ENCODE measurements around the gene FOXP3.

The FOXP3 gene

DNA sequence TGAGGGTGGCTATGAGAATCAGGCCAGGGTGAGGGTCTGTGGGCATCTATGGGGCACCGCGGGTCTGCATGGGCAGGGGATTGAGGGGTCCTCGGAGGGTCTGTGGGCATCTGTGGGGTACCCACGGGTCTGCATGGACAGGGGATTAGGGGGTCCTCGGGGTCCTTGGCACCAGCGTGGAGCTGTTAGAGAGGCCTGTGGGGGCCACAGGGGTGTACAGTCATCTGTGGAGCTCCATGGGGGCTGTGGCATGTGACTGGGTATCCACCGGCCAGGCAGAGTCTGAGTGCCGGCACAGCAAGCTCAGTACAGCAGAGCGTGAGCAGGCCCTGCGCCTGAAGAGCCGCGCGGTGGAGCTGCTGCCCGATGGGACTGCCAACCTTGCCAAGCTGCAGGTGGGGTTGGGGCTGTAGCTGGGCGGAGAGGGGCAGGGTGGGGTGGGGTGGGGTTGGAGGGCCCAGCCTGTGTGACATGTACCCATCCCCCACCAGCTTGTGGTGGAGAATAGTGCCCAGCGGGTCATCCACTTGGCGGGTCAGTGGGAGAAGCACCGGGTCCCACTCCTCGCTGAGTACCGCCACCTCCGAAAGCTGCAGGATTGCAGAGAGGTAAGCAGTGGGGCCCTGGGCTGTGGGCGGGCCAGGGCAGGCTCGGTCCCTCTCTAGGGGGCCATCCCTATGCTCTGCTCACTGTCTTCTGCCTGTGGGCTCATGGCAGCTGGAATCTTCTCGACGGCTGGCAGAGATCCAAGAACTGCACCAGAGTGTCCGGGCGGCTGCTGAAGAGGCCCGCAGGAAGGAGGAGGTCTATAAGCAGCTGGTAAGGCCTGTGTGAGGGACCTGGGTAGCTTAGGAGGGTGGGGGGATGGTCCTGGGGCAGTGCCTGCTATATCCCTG lies 16.3 kb downstream of the FOXP3 start:
- DNase-seq = no peak

DNA sequence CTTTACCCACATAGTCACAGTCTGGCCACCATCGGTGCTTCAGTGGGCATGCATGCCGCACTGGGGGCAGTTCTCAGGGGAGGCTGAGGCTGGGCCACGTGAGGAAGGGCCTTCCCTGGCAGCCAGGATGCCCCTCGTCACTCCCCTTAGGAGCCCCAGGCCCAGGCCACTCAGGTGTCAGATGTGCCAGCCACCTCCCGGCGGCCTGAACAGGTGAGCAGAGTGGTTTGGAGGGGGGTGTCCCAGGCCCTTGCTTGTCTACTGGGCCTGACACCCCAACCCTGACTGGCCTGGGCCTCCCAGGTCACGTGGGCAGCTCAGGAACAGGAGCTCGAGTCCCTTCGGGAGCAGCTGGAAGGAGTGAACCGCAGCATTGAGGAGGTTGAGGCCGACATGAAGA lies 17.2 kb downstream of the FOXP3 start:
- DNase-seq = no peak

DNA sequence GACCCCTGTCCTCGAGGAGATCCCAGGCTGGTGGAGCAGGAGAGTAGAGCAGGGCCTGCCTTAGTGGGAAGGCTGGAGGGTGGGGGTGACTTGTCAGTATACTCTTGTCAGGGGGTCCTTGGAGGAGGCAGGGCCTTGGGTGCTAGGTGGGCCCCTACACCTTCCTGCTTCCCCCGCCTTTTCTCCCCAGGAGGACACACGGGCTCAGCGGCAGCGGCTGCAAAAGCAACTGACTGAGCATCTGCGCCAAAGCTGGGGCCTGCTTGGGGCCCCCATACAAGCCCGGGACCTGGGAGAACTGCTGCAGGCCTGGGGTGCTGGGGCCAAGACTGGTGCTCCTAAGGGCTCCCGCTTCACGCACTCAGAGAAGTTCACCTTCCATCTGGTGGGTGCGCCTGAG lies 18.0 kb downstream of the FOXP3 start:
- DNase-seq = no peak

DNA sequence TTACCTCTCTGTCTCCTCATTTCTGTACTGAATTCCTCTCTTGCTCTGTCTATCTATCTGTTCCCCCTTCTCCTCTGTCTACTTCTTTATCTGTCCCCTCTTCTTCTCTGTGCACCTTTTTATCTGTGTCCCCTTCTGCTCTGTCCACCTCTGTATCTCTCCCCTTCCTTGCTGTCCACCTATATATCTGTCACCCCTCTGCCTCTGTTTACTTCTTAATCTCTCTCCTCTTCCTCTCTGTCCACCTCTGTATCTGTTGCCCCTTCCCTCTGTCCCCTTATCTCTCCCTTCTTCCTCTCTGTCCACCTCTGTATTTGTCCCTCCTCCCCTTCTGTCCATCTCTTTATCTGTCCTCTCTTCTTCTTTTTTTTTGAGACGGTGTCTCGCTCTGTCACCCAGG lies 20.3 kb downstream of the FOXP3 start:
- DNase-seq = no peak

DNA sequence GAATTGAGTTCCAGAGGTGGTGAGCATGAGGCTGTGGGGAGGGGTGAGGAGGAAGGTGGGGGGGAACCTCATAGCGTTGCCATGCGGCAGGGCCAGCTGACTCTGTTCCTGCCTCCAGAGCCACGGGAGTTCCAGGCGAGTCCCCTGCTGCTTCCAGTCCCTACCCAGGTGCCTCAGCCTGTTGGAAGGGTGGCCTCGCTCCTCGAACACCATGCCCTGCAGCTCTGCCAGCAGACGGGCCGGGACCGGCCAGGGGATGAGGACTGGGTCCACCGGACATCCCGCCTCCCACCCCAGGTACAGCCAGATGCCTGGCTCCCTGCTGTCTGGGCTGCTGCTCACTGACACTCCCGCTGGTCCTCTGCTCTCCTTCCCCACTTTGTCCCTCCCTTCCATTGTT lies 21.3 kb downstream of the FOXP3 start:
- DNase-seq = no peak

DNA sequence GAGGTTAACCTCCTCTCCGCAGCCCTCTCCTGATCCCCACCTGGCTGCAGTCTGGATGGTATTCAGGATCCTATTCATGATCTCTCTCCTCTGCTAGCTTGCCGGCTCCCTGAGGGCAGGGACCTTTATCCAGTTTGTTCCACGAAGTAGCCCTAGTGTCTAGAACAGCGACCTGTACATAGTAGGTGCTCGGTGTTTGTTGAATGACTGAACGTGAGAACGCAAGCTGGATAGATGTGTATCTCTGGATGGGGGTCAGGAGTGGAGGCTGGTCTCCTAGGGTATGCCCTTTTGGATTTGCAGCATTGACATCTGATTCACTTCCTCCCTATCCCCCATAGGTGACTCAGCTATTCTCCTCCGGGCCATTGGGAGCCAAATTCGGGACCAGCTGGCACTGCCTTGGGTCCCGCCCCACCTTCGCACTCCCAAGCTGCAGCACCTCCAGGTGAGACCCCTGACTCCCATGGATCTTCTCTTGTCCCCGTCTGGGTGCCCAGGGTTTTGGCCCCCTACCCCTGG lies 21.9 kb downstream of the FOXP3 start:
- no peak for DNase-seq

DNA sequence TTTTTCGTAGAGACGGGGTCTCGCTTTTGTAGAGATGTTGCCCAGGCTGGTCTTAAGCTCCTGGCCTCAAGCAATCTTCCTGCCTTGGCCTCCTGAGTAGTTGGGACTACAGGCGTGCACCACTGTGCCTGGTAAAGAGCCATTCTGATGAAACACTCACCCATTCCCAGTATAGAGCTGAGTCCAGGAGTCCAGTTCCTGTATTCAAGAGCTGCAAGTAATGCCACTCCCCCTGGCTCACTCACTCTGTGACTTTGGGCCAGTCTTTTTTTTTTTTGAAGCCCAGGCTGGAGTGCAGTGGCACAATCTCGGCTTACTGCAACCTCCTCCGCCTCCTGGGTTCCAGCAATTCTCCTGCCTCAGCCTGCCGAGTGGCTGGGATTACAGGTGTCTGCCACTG lies 25.8 kb downstream of the FOXP3 start:
- no peak for DNase-seq

DNA sequence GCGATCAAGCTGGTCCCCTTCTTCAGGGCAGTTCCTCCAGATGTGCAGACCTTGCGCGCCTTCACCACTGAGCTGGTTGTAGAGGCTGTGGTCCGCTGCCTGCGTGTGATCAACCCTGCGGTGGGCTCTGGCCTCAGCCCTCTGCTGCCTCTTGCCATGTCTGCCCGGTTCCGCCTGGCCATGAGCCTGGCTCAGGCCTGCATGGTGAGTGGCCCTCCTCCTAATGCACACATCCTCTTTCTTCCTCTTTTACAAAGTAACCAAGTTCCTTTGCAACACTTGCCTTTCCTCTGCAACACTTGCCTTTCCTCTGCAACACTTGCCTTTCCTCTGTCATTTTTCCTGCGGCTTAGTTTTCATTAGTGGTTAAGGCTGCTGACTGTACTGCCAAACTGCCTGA lies 27.4 kb downstream of the FOXP3 start:
- DNase-seq = no peak

DNA sequence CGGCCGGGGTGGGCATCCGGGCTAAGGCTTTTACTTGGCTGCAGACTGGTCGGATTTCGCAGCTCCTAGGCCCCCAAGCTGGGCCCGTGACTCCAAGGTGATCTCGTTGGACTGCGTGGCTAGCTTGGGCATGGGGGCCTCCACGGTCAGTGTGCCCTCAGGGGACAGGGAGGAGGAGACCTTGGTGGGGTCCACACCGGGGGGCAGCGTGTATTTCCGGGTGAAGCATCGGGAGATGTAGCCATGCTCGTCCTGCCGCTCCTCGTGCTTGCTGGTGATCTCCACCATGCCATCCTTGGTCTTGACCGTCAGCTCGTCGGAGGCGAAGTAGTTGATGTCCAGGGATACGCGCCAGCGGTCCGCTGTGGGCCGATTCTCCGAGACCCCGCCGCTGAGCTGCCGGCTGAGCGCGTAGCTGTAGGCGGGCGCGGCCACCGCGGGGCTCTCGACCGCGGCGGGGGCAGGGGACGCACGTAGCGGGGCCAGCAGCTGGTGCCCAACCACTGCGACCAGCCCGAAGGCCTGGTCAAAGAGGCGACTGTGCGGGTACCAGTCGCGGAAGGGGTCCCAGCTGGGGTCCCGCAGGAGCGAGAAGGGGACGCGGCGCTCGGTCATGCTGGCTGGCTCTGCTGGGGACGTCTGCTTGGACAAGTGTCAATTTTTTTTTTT lies 30.5 kb downstream of the FOXP3 start:
- DNase-seq = no peak

DNA sequence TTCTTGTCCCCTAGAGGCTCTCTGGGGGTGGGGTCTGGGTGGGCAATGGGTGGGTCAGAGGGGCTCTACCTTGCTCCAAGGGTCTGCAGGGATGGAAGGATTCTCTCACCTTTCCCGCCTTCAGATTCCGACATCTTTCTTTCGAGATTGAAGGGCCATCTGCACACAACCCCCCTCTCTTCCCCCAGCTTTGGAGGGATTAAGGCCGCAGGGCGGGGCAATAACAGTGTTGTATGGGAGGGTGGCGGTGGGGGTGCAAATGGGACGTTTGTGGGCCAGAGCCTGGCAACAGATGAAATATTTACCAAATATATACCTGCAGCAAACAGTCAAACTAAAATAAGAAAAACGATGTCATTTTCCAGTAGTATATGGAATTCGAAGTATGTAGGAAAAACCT lies 31.3 kb downstream of the FOXP3 start, which contains the start of gene CACNA1F:
CACNA1F (minus strand) TSS at position 165 of the 400 bp plus-strand sequence; CDS start at position 134, 31 bp downstream.
- no peak for DNase-seq

DNA sequence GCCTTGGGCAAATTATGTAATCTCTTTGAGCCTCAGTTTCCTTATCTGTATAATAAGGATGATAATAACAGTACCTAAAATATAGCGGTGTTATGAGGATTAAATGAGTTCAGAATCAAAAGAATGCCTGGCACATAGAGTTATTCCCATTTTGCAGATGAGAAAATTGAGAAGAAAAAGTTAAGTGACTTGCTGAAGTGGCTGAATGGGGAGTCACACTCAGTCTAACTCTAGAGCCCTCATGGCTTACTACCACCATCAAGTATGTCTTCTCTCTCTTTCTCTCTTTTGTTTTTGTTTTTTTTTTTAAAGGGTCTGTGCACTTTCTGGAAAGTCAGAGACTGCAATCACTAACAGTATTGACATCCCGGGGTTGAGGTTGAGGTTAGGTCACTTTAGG lies 32.0 kb downstream of the FOXP3 start:
- DNase-seq = no peak

DNA sequence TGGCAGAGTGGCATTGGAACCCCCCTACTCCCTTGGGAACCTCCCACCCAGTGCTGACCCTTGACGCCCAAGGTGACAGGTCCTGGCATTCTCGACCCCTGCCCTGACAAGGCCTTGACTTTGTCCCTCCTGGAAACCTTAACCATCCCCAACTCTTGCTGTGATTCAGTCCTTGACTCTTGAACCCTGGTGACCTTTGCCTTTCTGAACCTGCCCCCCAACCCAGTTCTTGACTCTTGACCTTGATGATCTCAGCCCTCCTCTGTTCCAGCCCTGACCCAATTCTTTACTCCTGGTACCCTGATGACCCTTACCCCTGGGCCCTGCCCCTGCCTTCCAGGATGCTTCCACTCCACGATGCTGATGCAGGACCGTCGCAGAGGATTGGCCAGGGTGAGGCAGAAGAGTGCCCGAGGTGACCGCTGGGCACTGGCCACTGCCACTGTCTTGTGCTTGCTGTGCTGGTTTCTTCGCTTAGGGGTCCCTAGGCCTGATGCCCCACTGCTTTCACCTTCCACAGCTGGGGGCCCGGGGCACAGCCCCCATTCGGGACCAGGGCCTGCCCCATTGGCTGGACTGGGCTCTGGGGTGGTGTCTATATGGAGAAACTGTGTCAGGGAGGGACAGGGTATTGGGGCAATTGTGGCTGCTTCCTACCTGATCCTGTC lies 33.0 kb downstream of the FOXP3 start:
- DNase-seq = no peak

DNA sequence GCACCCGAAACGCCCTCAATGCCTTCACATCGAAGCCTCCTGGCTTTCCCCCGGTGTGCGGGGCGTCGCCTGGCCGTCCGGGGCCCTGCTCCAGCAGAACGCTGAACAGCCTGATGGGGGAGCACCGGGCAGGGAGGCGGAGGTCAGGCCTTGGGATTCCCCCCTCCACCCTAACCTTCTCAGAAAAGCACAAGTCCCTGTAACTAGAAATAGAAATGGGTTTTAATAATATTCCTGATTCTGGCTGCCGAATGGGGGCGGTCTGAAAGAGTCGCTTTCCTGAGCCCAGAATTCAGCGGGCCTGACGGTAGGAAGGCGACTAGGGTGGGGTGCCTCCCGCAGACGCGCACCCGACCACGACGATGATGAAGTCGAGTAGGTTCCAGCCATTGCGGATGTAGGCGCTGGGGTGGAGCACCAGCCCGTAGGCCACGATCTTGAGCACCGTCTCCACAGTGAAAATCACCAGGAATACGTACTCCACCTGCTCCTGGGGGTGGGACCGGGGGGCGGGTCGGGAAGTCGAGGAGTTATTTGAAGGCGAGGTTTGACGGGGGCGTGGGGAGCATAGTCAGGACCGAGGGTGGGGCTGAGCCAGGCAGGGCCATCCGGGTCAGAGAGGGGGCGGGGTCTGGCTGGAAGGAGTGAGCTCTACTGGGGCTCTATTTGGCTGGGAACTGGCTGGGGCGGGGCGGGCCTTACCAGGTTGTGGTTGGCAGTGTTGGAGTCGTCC lies 33.8 kb downstream of the FOXP3 start:
- no peak for DNase-seq

DNA sequence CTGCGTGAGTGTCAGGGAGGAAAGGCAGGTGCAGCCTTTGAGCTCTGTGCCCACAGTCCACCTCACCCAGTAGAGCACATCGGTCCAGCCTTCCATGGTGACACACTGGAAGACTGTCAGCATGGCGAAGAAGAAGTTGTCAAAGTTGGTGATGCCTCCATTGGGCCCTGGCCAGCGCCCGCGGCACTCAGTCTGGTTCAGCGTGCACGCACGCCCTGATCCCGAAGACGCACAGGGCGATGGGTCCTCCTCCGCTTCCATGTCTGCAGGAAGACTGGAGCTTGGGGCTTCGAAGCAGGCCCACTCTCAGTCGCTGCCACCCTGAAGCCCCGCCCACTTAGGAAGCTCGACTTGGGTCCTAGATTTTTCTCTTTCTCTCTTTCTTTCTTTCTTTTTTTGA lies 36.3 kb downstream of the FOXP3 start:
- no peak for DNase-seq

DNA sequence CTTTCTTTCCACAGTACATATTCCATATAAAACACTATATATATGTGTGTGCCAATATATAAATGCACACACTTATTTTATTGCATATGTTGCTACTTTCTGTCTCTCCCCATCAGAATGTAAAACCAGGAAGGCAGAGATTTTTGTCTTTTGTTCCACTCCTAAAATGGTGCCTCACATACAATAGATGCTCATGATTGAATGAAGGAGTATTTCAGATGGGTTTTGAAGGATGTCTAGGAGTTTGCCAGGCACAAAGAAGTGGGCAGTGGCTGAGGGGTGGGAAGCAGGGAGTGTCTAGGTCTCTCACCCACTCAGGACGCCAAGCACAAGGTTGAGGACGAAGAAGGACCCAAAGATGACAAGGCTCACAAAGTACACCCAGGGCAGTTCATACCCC lies 36.8 kb downstream of the FOXP3 start:
- no peak for DNase-seq

DNA sequence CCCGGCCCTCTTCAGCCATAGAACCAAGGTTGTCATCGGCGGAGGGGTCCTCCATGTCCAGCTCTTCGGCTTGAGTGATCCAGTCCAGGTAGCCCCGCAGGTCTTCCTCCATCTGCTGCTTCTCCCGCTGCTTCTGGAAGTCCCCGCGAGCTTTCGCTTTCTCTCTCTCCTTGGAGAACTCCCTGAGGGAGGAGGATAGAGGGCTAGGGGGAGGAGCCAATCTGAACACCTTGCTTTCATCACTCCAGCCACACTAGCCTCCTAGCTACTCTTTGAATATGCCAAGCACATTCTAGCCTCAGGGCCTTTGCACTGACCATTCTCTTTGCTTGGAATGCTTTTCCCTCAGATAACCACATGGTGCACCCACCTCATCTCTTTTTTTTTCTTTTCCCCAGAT lies 37.6 kb downstream of the FOXP3 start:
- no peak for DNase-seq

DNA sequence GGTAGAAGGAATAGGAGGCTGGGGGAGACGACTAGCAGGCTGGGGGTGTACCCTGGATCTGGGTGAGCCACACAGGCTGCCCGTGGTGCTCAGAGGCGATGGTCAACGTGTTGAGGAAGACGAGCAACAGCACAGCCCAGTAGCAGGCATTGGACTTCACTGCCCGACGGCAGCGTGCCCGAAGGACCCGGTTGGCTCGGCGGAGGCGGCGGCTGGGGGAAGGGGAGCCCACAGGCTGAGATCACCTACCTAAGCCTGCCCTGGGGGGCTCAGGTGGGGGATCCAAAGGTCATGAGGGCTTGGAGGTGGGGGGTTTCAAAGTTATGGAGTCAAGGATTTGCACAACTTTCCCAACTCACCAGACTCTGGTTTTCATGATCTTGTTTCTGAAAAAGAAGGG lies 38.7 kb downstream of the FOXP3 start:
- no peak for DNase-seq

DNA sequence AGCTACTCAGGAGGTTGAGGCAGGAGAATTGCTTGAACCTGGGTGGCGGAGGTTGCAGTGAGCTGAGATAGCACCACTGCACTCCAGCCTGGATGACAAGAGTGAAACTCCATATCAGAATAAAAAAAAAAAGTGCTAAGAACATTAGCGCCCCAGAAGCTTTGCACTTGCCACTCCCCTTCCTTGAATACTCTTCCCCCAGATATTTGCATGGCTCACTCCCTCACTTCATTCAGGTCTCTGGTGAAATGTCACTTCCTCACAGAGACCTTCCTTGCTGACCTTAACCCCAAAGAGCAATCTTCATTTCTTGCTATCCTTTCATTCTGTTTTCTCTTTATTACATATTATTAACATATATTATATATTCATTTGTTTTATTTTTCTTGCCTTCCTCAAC lies 42.6 kb downstream of the FOXP3 start:
- DNase-seq = no peak

DNA sequence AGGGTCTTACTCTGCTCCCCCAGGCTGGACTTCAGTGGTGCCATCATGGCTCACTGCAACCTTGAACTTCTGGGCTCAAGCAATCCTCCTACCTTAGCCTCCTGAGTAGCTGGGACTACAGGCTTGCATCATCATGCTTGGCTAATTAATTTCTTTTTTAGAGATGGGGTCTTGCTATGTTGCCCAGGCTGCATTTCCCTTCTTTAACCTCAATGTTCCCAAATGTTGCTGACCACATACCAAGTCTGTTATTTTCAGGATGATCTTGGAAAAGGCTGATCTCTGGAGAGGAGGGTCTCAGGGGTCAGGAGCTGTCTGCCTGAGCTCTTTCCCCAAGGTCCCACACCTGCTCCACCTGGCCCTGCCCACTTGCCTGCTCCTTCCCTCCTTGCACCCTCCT lies 44.4 kb downstream of the FOXP3 start:
- DNase-seq = no peak

DNA sequence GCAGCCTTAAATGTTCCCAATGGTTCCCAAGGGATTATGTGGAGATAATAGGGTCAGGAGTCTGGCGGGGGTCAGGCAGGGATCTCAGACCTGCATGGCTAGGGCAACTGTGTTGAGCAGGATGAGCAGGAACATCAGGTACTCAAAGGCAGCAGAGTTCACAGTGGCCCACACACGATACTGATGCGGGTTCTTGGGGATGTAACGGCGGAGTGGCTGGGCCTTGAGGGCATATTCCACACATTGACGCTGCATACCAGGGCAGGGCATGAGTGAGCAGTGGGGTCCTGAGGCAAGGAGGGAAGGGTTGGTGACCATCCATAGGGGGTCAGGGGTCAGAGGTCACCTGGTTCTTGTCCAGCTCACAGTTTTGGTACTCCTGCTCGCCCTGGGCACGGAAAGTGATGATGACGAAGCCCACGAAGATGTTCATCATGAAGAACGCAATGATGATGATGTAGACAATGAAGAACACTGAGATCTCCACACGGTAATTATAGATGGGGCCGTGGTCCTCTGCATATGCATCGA lies 49.4 kb downstream of the FOXP3 start:
- no peak for DNase-seq

DNA sequence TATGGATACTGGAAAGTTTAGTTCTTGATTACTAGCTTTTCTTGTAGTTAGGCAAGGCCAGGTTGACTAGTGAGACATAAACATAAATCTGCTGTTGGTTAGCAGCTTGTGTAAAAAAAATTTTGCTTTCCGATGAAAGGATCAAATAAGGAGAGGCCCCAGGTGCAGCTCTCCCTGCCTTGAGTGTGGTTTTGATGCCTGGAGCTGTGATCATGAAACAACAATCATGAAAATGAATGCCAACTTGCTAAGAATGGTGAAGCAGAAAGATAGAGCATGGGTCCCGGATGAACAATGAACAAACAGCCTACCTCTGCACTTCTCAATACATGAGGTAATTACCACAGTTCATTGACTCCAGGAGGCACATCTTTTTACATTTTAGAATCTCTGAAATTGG lies 50.1 kb downstream of the FOXP3 start:
- DNase-seq = no peak

DNA sequence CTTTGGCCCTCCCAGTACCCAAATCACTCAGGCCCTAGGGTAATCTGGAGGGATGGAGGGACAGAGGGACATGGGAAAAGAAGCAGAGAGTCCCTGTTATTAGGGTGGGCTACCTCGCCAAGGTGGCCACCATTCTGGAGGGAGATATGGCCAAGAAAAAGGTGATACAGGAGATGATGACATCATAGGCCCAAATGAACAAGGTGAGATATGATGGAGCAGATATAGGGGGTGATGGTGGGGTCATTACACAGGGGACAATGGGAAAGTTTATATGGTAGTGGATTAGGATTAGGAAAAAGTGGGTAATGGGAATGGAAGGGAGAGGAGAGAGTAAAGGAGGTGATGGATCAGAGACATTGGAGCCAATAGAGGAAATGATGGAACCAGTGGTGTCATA lies 51.6 kb downstream of the FOXP3 start:
- DNase-seq = no peak

DNA sequence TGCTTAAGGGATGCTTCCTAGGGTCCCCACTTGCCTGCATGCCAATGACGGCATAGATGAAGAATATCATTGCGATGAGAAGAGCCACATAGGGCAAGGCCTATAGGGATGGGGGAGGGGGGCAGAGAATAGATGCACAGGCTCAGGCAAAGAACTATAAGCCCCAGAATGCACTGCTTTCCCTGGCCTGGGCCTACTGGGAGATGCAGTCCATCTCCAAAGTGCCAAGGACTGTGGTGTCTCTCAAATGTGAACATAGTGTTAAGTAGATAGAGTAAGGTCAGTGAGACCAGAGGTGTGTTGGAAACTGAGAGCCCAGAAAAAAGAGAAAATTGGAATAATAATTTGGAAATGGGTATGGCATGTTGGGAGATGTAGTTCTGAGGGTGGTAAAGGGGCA lies 52.3 kb downstream of the FOXP3 start:
- no peak for DNase-seq
